Astrocyte (in vitro differentiated cells and primary cell): Measurements from ENCODE around the gene C1QL2. TPM values are rescaled to one million over a fixed set of nuclear protein-coding genes. Genes with fewer than 3 reads are reported as not detected.

Source experiments
- DNase-seq: peaks from one replicate; pipeline ENCODE4 v3.0.0-alpha.2; 2010; ENCODE audit warnings: low read depth
- FAIRE-seq: peaks from 2 replicates; lab custom pipeline; 2011; peaks lifted over from hg19 to GRCh38; lab: Jason Lieb, UNC
- H2AFZ ChIP-seq: 2 replicates; pipeline ENCODE4 v1.6.0; 2012; ENCODE audit warnings: low read depth, low read length, inconsistent platforms
- H3K27ac ChIP-seq: 2 replicates; pipeline ENCODE4 v1.5.1; 2011; ENCODE audit warnings: low read depth, low read length, inconsistent platforms
- H3K27me3 ChIP-seq: 2 replicates; pipeline ENCODE4 v1.6.0; 2011; ENCODE audit warnings: low read length, inconsistent platforms; ENCODE audit not compliant: insufficient read depth
- H3K36me3 ChIP-seq: 2 replicates; pipeline ENCODE4 v1.5.1; 2011; ENCODE audit warnings: low read length, inconsistent platforms; ENCODE audit not compliant: insufficient read depth
- H3K4me1 ChIP-seq: 2 replicates; pipeline ENCODE4 v1.5.1; 2011; ENCODE audit warnings: low read length, inconsistent platforms; ENCODE audit not compliant: insufficient read depth
- H3K4me2 ChIP-seq: 2 replicates; pipeline ENCODE4 v1.6.0; 2012; ENCODE audit warnings: low read length, inconsistent platforms
- H3K4me3 ChIP-seq: 2 replicates; pipeline ENCODE4 v1.5.1; 2011; ENCODE audit warnings: low read depth, mild to moderate bottlenecking, low read length, inconsistent platforms; ENCODE audit not compliant: insufficient read depth
- H3K79me2 ChIP-seq: 2 replicates; pipeline ENCODE4 v1.6.0; 2012; ENCODE audit warnings: mild to moderate bottlenecking, low read length, inconsistent platforms; ENCODE audit not compliant: insufficient read depth
- H3K9ac ChIP-seq: 2 replicates; pipeline ENCODE4 v1.6.0; 2012; ENCODE audit warnings: mild to moderate bottlenecking, low read length, inconsistent platforms
- H3K9me3 ChIP-seq: 2 replicates; pipeline ENCODE4 v1.5.1; 2012; ENCODE audit warnings: low read depth, mild to moderate bottlenecking, low read length, inconsistent platforms; ENCODE audit not compliant: insufficient read depth
- H4K20me1 ChIP-seq: 2 replicates; pipeline ENCODE4 v1.6.0; 2012; ENCODE audit warnings: low read length, inconsistent platforms; ENCODE audit not compliant: insufficient read depth
- H3K27ac Mint-ChIP-seq: one replicate; pipeline ENCODE4 v1.8.0; 2021; ENCODE audit warnings: mild to moderate bottlenecking, mixed read lengths; ENCODE audit not compliant: unreplicated experiment
- H3K27me3 Mint-ChIP-seq: one replicate; pipeline ENCODE4 v1.8.0; 2021; ENCODE audit warnings: low read depth, mixed read lengths; ENCODE audit not compliant: unreplicated experiment
- H3K36me3 Mint-ChIP-seq: one replicate; pipeline ENCODE4 v1.8.0; 2021; ENCODE audit warnings: low read depth, mixed read lengths; ENCODE audit not compliant: unreplicated experiment
- H3K4me1 Mint-ChIP-seq: one replicate; pipeline ENCODE4 v1.8.0; 2021; ENCODE audit warnings: low read depth, mixed read lengths; ENCODE audit not compliant: unreplicated experiment
- H3K4me3 Mint-ChIP-seq: one replicate; pipeline ENCODE4 v1.8.0; 2021; ENCODE audit warnings: mild to moderate bottlenecking, moderate library complexity, mixed read lengths; ENCODE audit not compliant: unreplicated experiment
- H3K9me3 Mint-ChIP-seq: one replicate; pipeline ENCODE4 v1.8.0; 2021; ENCODE audit warnings: mild to moderate bottlenecking, mixed read lengths; ENCODE audit not compliant: unreplicated experiment
- EZH2 ChIP-seq: IDR thresholded peaks from 2 replicates; pipeline ENCODE4 v1.6.1; 2012; ENCODE audit warnings: mild to moderate bottlenecking, low read length, inconsistent platforms; ENCODE audit not compliant: insufficient read depth
- total RNA-seq: library from RNA; stranded (reverse); gene quantifications from 2 replicates; pipeline ENCODE4 v1.2.1, GENCODE V29; 2021
- TF ChIP-seq, protein P1 (sequence below): IDR thresholded peaks from 2 replicates; pipeline ENCODE4 v1.5.1; 2011; ENCODE audit warnings: low read depth, mild to moderate bottlenecking, inconsistent platforms, low read length, moderate library complexity; ENCODE audit not compliant: insufficient read depth

Gene C1QL2
- total RNA-seq, 1 donor from 2014 or later = 0.20 TPM

- Histone ChIP-seq H3K4me2 (no peak overlapping the region), H3K9ac (no peak overlapping the region), H3K79me2 (no peaks in the 10 kb centered on the region), H3K27me3 (peaks cover 2% of the 10 kb centered on the region), H3K4me3 (no peak overlapping the region), H3K36me3 (no peaks in the 10 kb centered on the region), H3K4me1 (peaks cover 10% of the 10 kb centered on the region), H3K9me3 (no peaks in the 10 kb centered on the region), H2AFZ (no peak overlapping the region), H3K27ac (no peak overlapping the region), H4K20me1 (no peaks in the 10 kb centered on the region)
- Mint-ChIP-seq H3K27me3 (peaks cover 12% of the 10 kb centered on the region), H3K36me3 (no peaks in the 10 kb centered on the region), H3K4me1 (peaks cover 13% of the 10 kb centered on the region), H3K4me3 (no peak overlapping the region), H3K9me3 (no peaks in the 10 kb centered on the region), H3K27ac (no peak overlapping the region)
- DNase-seq = no peak
- FAIRE-seq = no peak
- TF ChIP-seq, protein P1, sequence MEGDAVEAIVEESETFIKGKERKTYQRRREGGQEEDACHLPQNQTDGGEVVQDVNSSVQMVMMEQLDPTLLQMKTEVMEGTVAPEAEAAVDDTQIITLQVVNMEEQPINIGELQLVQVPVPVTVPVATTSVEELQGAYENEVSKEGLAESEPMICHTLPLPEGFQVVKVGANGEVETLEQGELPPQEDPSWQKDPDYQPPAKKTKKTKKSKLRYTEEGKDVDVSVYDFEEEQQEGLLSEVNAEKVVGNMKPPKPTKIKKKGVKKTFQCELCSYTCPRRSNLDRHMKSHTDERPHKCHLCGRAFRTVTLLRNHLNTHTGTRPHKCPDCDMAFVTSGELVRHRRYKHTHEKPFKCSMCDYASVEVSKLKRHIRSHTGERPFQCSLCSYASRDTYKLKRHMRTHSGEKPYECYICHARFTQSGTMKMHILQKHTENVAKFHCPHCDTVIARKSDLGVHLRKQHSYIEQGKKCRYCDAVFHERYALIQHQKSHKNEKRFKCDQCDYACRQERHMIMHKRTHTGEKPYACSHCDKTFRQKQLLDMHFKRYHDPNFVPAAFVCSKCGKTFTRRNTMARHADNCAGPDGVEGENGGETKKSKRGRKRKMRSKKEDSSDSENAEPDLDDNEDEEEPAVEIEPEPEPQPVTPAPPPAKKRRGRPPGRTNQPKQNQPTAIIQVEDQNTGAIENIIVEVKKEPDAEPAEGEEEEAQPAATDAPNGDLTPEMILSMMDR = no peak
- no peak for TF ChIP-seq EZH2
Measured at GRCh38 chr2:119202610-119203310, 44.2 kb upstream of the C1QL2 start.

- Histone ChIP-seq H3K9me3 (no peaks in the 10 kb centered on the region), H3K4me2 (no peak overlapping the region), H3K27ac (no peak overlapping the region), H3K27me3 (peaks cover 2% of the 10 kb centered on the region), H3K9ac (no peak overlapping the region), H3K79me2 (no peaks in the 10 kb centered on the region), H3K4me3 (no peak overlapping the region), H4K20me1 (no peaks in the 10 kb centered on the region), H2AFZ (no peak overlapping the region), H3K36me3 (no peaks in the 10 kb centered on the region), H3K4me1 (peaks cover 11% of the 10 kb centered on the region)
- H3K4me1 Mint-ChIP-seq = peaks cover 22% of the 10 kb centered on the region
- H3K9me3 Mint-ChIP-seq = no peaks in the 10 kb centered on the region
- H3K36me3 Mint-ChIP-seq = no peaks in the 10 kb centered on the region
- TF ChIP-seq EZH2 = no peak
- TF ChIP-seq, protein P1 = no peak
- peaks cover 12% of the 10 kb centered on the region for H3K27me3 Mint-ChIP-seq
- FAIRE-seq (no peak), DNase-seq (no peak)
- H3K27ac Mint-ChIP-seq = no peak overlapping the region
- H3K4me3 Mint-ChIP-seq = no peak overlapping the region
Measured at GRCh38 chr2:119201815-119202214, 43.3 kb upstream of the C1QL2 start.

DNA sequence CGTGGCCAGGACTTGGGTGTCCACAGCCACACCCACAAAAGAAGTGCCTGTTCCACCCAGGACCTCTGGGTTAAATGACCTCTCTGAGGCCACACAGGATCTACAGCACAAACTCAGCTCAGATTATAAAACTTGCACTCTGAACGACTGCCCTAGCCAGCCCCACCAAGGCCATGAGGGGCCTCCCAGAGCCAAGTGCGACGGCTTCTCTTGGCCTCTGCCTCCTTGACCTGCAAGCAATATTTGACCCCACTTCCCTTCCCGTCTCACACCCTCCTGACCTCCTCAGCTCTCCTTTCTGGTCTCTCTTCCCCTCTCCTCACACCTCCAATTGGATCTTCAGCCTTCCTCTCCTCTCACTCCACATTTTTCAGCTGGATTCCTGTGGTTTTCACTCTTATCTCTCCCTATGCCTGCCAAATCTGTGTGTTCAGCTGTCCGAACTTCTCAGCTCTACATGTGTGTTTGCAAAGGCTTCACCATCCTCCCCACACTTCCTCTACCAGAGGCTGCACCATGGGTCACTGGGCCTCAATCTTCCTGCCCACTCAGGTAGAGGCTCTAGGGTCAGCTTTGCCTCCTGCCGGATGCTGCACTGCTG is 39.8 kb upstream of the C1QL2 start:
- no peaks in the 10 kb centered on the region for H3K36me3 ChIP-seq
- H3K4me3 ChIP-seq = no peak overlapping the region
- Mint-ChIP-seq H3K4me1 (peaks cover 34% of the 10 kb centered on the region), H3K4me3 (no peak overlapping the region), H3K27ac (peak overlapping the region; percentile 21), H3K27me3 (peaks cover 12% of the 10 kb centered on the region), H3K36me3 (no peaks in the 10 kb centered on the region), H3K9me3 (peaks cover 6% of the 10 kb centered on the region)
- no peak for FAIRE-seq
- peaks cover 11% of the 10 kb centered on the region for H3K4me1 ChIP-seq
- H2AFZ ChIP-seq = no peak overlapping the region
- H3K27me3 ChIP-seq = peaks cover 5% of the 10 kb centered on the region
- H4K20me1 ChIP-seq = no peaks in the 10 kb centered on the region
- TF ChIP-seq, protein P1 = no peak
- TF ChIP-seq EZH2 = no peak
- no peaks in the 10 kb centered on the region for H3K9me3 ChIP-seq
- H3K4me2 ChIP-seq = peak overlapping the region; percentile 43
- H3K27ac ChIP-seq = no peak overlapping the region
- H3K79me2 ChIP-seq = no peaks in the 10 kb centered on the region
- peak; percentile 75 for DNase-seq
- no peak overlapping the region for H3K9ac ChIP-seq
